GOT3 (cell line): ENCODE data around the gene UVSSA.

Experiments used
- DNase-seq: peaks from one replicate; lab custom pipeline; 2025; ENCODE audit warnings: mixed read lengths; lab: John Stamatoyannopoulos, UW

Gene UVSSA

GRCh38 chr4:1349359-1350168 is 2.6 kb downstream of the UVSSA start:
- no peak for DNase-seq

- no peak for DNase-seq
Measured at GRCh38 chr4:1350169-1350520, 3.1 kb downstream of the UVSSA start.

GRCh38 chr4:1351854-1352566 is 5.0 kb downstream of the UVSSA start:
- DNase-seq = peak; percentile 14

GRCh38 chr4:1352567-1352900 is 5.5 kb downstream of the UVSSA start:
- DNase-seq = no peak

GRCh38 chr4:1353186-1354055 is 6.4 kb downstream of the UVSSA start:
- DNase-seq = no peak

GRCh38 chr4:1354136-1354982 is 7.4 kb downstream of the UVSSA start:
- no peak for DNase-seq

- no peak for DNase-seq
Measured at GRCh38 chr4:1354983-1355275, 7.9 kb downstream of the UVSSA start.

- no peak for DNase-seq
Measured at GRCh38 chr4:1355378-1355777, 8.4 kb downstream of the UVSSA start.

GRCh38 chr4:1356181-1356998 is 9.4 kb downstream of the UVSSA start:
- DNase-seq = no peak

GRCh38 chr4:1357356-1358248 is 10.6 kb downstream of the UVSSA start:
- DNase-seq = no peak

GRCh38 chr4:1358421-1359143 is 11.6 kb downstream of the UVSSA start:
- DNase-seq = no peak

- no peak for DNase-seq
Measured at GRCh38 chr4:1359144-1359501, 12.1 kb downstream of the UVSSA start.

GRCh38 chr4:1359976-1360375 is 13.0 kb downstream of the UVSSA start:
- no peak for DNase-seq

- no peak for DNase-seq
Measured at GRCh38 chr4:1360423-1361283, 13.6 kb downstream of the UVSSA start.

- DNase-seq = no peak
Measured at GRCh38 chr4:1361431-1361830, 14.4 kb downstream of the UVSSA start.

GRCh38 chr4:1362046-1362445 is 15.0 kb downstream of the UVSSA start:
- DNase-seq = no peak

GRCh38 chr4:1362521-1362920 is 15.5 kb downstream of the UVSSA start:
- DNase-seq = no peak

- DNase-seq = no peak
Measured at GRCh38 chr4:1363513-1363912, 16.5 kb downstream of the UVSSA start.

GRCh38 chr4:1364217-1364616 is 17.2 kb downstream of the UVSSA start:
- no peak for DNase-seq
